HG03521 (cell line): ENCODE measurements around the gene ALDH16A1.
A peak's percentile ranks its signal among the peaks of the same experiment; 100 is the strongest.

ENCODE experiments used
- ATAC-seq: cut with Tn5 transposase; IDR thresholded peaks from one replicate; pipeline ENCODE4 v1.9.1; 2021; ENCODE audit warnings: mild to moderate bottlenecking, moderate library complexity; ENCODE audit not compliant: unreplicated experiment

Gene ALDH16A1

DNA sequence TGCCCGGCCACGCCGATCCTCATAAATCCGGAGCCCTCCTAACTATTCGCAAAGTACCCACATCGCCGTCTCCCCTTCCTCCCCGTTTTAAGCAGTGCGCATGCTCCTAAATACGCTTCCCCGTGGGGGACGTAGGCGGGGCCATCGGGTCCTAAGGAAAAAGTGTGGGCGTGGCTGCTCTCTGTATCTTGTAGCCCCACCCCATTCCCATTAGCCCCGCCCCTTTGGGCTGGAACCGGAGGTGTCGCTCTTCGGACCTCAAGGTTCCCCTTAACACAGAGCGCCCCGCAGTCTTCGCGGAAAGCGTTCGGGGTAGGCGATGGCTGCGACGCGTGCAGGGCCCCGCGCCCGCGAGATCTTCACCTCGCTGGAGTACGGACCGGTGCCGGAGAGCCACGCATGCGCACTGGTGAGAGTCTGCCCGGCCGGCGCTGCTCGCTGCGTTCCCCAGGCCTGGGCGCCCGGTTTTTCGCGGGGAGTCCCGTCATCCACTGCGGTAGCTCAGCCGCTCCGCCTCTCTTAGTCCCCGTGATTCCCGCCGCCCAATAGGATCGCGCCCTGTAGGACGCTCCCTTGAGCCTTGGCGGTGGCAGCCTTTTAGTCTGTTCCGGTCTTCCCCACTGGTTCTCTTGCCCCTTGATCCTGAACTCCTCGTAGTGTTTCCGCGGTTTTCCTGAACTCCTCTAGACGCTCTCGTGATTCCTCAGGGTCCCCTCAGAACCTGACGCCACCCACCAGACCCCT is at the start of gene ALDH16A1:
Gene ALDH16A1, plus strand, starts transcription at position 213 of the 744 bp plus-strand sequence. Its CDS starts 107 bp downstream, at position 320.
- peak; percentile 81 for ATAC-seq

- ATAC-seq = no peak
Observed at GRCh38 chr19:49403404-49404187, 49.4 kb upstream of the ALDH16A1 start.

GRCh38 chr19:49407079-49407478 is 45.9 kb upstream of the ALDH16A1 start:
- no peak for ATAC-seq

DNA sequence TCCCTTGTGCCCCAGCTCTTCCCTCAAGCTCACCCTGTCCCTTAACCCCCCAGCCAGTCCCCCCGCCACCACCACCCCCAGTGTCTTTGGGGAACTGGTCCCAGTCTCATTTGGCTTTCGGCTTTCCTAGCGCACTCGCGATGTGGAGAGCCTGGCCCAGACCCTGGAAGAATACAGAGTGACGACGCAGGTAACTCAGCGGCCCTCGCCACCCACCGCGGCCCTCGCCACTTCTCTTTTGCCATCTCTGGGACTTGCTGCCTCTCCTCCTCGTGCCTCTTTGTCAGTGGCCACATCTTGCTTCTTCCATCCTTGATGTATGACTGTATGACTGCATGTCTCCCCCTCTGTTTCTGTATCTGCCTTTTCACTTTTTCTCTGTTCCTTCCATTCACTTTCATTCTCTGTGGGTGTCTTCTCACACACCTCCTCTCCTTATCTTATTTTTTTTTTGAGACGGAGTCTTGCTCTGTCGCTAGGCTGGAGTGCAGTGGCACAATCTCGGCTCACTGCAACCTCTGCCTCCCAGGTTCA is 45.5 kb upstream of the ALDH16A1 start:
- ATAC-seq = no peak

DNA sequence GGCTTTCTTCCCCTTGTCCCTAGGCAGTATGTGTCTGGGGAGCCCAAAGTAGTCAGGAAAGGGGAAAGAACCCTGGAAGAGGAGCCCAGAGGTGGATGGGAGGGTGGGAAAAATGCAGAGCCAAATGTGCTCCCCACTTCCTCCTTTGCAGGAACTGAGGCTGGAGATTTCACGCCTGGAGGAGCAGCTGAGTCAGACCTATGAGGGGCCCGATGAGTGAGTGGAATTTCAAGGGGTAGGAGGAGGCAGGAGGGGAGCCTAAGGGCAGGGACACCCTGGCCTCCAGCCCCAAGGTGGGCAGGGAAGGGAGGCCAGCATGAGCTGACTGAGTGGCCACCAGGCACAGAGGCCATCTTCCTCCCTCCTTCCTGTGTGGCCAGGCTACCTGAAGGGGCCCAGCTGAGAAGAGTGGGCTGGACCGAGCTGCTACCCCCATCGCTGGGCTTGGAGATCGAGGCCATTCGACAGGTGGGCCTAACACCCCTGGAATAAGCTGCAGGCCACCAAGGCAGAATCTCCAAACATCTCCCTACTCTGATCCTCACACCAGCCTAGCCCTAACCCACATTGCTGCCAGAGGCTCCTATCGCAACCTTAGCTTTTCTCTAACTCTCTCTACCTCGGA is 44.1 kb upstream of the ALDH16A1 start:
- ATAC-seq = no peak

DNA sequence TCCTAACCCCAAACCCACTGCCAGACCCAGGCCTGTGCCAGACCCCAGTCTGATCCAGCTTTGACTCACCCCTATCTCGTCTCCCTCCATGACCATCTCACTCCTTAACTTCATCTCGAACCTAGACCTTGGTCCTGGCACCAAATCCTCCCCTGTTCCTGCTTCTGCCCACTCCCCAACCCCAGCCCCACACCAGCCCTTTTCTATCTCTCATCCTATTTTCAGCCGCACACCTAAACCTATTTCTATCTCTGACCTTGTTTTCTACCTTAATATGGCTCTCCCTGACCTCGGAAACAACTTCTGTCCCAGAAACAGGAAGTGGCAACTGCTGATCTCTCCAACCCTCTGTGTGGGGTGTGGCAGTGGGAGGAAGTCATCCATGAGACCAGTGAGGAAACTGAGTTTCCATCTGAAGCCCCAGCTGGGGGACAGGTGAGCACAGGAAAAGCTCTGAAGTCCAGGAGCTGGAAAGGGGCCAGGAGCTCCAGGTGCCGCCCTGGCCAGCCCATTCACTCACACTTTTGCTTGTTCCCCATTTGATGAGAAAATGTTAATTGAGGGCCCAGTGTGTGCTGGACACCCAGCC is 43.5 kb upstream of the ALDH16A1 start:
- no peak for ATAC-seq

DNA sequence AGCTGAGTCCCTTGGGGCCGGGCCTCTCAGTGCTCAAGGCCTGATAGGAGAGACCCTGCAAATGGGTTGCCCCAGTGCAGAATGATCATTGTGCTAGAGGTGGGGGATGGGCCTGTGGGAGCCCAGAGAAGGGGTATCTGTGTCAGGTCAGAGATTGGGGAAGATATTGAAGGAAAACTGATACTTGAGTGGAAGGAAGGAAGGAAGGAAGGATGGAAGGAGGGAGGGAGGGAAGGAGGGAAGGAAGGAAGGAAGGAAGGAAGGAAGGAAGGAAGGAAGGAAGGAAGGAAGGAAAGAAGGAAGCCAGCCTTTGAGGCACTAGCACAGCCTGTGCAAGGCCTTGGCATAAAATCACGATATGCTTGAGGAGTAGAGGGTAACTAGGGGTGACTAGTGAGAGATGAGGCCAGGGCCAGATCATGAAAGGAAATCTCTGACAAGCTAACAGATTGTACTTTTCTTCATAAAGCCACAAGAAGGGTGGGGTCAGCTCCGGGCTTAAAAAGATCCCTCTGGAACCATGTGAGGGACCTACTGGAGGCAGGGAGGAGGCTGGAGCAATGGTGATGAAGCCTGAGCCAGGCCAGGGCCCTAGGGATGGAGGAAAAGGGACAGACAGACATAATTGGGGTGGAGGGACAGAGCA is 41.2 kb upstream of the ALDH16A1 start:
- ATAC-seq = no peak

DNA sequence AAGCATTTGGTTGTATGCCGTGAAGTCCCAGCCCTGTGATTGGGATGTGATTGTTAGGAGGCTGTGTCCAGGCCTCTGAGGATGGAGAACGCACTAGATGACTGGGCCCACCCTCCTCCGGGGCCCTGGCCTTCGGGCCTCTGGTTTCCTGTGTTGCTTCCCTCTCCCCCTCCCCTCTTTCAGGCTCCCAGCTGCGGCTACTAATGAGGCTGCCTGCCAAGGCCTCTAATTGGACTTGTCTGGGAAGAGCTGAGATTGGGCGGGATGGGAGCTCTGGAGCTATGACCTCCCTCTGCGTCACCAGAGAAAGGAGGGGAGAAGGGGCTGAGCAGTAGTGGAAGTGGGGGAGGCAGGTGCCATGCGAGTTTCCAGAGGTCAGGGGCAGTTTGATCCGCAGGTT is 39.7 kb upstream of the ALDH16A1 start:
- no peak for ATAC-seq

DNA sequence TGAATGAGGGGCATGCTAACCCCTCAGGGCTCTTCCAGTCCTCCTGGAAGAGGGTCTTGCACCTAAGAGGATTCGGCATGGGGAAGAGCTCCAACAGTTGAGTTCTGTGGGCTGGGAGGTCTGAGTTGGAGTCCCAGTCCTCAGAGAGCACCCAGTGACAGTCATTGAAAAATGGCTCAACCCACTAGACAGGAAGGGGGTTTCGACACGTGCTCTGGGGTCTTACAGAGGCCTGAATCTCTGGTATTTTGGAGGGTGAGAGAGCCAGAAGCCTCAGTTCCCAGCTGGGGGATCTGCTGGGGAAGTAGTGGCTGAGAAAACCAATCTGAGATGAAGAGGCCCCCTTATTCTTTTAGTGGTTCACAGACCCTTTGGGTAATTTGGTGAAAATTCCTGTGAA is 38.8 kb upstream of the ALDH16A1 start:
- no peak for ATAC-seq

- ATAC-seq = no peak
Observed at GRCh38 chr19:49415102-49415809, 37.8 kb upstream of the ALDH16A1 start.

DNA sequence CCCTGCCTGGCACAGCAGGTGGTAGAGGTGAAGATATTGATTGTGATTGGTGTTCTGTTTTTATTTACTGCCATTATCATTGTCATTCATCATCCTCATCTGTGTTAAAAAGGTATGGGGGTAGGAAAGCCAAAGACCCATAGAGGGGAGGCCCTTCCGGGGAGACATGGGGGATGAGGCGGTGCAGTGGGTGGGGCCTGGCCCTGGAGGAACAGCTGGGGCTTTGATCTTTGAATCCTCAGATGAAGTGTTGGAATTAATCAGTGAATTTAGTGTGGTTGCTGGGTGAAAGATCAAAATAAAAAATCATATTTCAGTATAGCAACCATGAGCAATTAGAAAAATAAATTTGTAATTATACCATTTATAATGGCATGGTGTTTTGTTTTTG is 37.2 kb upstream of the ALDH16A1 start:
- ATAC-seq = no peak

- no peak for ATAC-seq
Observed at GRCh38 chr19:49417088-49417487, 35.9 kb upstream of the ALDH16A1 start.

DNA sequence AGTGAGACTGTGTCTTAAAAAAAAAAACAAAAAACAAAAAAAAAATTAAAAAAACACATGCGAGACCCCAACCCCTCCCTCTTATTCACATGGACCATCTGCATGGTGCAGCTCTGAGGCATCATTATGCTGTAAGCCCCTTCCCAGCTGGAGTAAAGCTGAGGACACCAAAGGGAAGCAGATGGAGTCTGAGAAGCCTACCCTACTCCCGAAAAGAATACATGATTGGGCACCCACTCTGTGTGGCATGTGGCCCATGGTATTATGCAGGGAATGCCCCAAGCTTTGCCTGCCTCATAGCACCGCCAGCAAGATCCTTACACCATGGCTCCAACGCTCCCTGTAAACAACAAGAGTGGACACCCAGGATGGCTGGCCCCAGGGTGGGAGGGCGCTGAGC is 34.5 kb upstream of the ALDH16A1 start:
- ATAC-seq = no peak

DNA sequence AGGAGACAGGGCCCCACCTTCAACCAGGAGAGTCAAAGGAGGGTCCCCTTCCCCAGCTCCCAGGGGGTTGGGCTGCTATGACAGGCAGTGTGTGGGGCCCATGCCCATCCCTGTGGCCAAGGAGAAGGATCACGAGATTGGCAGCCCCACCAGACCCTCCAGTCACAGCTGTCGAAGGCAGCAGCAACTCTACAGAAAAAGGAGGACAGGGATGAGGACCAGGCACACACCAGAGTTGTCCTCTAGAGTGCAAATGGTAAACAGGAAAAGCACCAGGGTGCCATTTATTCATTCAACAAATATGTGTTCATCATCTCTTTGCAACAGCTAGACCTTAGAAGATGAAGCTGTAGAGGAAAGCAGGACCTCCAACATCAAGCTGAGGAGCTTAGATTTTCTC is 33.9 kb upstream of the ALDH16A1 start:
- no peak for ATAC-seq

- ATAC-seq = no peak
Observed at GRCh38 chr19:49420227-49420626, 32.8 kb upstream of the ALDH16A1 start.

DNA sequence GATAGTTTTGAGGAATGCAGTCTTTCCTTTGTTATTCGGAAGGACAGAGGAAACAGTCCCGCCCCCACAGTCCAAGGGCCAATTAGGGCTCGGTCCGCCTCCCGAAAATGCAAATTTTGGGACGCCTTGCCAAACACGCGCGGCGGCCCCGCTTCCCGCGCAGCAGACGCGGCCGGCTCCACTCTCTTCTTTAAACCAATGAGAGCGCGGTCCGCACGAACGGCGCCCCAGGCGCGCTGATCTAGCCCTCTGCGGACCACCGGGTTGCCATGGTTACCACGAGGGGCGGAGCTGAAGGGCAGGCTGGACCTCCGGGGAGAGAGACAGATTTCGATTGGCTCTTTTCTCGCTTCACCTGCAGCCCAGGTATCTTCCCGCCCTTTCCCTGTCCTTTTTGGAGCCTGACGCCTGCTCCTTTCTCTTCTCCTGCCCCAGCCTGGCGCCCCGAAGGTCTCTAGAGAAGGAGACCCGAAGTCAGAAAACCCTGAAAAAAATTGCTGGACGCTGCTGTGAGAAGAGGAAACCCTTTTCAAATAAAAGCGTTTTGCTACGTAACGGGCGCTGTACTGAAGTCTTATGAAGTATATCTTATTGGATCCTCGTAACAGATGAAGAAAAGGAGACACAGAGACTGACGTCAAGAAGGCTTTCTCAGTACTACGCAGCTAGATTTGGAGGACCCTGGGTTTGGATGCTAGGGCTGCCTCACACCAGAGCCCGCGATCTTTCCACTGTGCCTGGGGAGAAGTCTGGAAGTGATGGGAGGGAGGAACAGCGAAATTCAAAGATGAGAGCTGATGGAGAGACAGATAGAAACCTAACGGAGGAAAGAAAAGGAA is 31.8 kb upstream of the ALDH16A1 start:
- ATAC-seq = no peak

DNA sequence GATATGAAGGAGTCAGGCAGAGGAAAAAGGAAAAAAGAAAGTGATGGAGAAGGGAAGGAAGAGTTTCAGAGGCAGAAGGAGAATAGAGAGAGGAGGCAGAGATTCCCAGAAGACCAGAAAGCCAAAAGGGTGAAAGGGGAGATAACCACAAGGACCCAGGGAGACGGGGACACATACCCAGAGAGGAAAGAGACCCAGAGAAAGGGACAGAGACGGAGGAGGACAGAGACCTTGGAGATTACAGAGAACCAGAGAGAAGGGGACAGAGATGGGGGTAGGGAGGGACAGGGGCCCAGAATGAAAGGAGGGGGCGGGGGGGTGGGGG is 31.2 kb upstream of the ALDH16A1 start:
- ATAC-seq = no peak

DNA sequence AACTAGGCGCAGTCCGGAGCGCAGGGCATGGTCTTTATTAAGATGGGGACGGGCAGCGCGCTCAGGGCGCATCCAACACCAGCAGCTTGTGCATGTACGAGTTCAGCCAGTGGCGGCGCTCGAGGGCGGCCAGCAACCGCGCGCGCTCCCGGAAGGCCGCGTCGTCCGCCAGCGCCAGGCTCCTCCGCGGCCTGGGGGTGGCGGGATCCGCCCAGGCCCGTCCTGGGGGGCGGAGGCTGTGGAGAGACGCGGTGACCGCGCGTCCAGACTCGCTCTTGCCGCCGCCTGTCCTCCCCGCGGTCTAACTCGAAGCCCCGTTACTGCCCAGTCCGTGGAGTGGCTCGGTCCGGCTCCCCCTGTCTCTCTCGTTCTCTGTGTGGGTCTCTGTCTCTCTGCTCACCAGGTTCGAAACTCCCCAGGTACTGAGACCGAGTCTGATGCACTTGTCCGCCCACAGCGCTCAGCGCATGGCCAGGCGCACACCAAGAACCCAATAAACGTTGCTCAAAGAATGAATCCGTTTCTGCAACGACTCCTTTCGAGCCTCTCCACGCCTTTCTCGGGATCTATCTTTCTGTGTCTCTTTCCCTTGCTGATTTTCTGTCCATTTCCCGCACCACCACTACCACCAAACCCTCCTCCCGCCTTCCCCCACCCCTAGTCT is 30.5 kb upstream of the ALDH16A1 start:
- no peak for ATAC-seq
